Kidney epithelial cell (primary cell): ENCODE results near the gene PRKACG. TPM values are rescaled to one million over a fixed set of nuclear protein-coding genes. Genes with fewer than 3 reads are reported as not detected.

Experiments used
- DNase-seq: peaks from one replicate; pipeline ENCODE4 v3.0.0-alpha.2; 2010; ENCODE audit warnings: low read depth
- H3K27me3 ChIP-seq: 2 replicates; pipeline ENCODE4 v1.6.0; 2011; ENCODE audit warnings: low read length; ENCODE audit not compliant: control insufficient read depth, insufficient read depth
- H3K36me3 ChIP-seq: 2 replicates; pipeline ENCODE4 v1.5.1; 2011; ENCODE audit warnings: low read length; ENCODE audit not compliant: control insufficient read depth, insufficient read depth
- H3K4me3 ChIP-seq: 2 replicates; pipeline ENCODE4 v1.5.1; 2011; ENCODE audit warnings: low read depth, mild to moderate bottlenecking, control low read depth, low read length
- CTCF ChIP-seq: IDR thresholded peaks from 2 replicates; pipeline ENCODE4 v1.5.1; 2011; ENCODE audit warnings: mild to moderate bottlenecking, moderate library complexity, low read length, control low read depth, inconsistent platforms; ENCODE audit not compliant: insufficient read depth, poor library complexity, severe bottlenecking
- total RNA-seq: library from RNA; depleted of rRNA; stranded (reverse); fragments of >200 nt; gene quantifications from 2 replicates; pipeline ENCODE4 v1.2.3, GENCODE V29; 2015

The PRKACG gene
- total RNA-seq, 1 donor from 2014 or later, result not detected

DNA sequence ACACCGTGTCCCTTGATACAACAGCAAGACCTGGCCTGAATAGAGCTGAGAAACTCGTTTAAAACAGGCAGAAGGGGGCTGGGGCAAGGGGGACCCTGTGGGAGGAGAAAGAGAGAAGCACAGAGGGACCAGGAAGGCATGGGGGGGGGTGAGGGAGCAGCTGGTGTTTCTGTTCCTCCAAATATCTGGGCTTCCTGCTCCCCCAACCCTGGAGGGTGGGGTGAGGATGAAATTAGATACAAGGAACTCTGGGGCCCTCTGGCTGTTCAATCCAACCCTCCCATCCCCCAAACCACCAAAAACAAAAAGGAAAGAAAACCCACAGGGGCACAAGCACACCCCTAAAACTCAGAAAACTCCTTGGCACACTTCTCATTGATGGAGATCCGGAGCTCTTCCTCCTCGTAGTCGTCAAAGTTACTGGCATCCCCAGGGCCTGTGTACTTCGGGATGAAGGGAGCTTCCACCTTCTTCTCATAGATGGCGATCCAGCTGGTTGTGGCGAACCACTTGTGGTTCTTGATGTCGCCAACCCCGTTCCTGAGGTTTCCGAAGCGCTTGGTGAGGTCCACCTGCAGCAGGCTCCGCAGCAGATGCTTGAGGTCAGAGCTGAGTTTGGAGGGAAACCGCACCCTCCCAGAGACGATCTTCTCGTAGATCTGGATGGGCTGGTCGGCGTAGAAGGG lies 1.1 kb downstream of the PRKACG start:
- H3K4me3 ChIP-seq, result no peak overlapping the region
- DNase-seq, result no peak
- no peaks in the 10 kb centered on the region for H3K36me3 ChIP-seq
- H3K27me3 ChIP-seq, result no peaks in the 10 kb centered on the region
- TF ChIP-seq CTCF, result no peak

- TF ChIP-seq CTCF, result no peak
- Histone ChIP-seq H3K27me3 (no peaks in the 10 kb centered on the region), H3K36me3 (no peaks in the 10 kb centered on the region), H3K4me3 (no peak overlapping the region)
- DNase-seq, result no peak
Measured at GRCh38 chr9:69009708-69010107, 4.2 kb downstream of the PRKACG start.

- H3K27me3 ChIP-seq, result no peaks in the 10 kb centered on the region
- DNase-seq, result no peak
- no peak for TF ChIP-seq CTCF
- H3K4me3 ChIP-seq, result no peak overlapping the region
- no peaks in the 10 kb centered on the region for H3K36me3 ChIP-seq
Measured at GRCh38 chr9:69004836-69005235, 9.1 kb downstream of the PRKACG start.

GRCh38 chr9:69003051-69003450 lies 10.9 kb downstream of the PRKACG start:
- no peak for TF ChIP-seq CTCF

GRCh38 chr9:69001921-69002320 lies 12.0 kb downstream of the PRKACG start:
- H3K4me3 ChIP-seq, result no peak overlapping the region
- TF ChIP-seq CTCF, result no peak
- H3K36me3 ChIP-seq, result no peaks in the 10 kb centered on the region
- H3K27me3 ChIP-seq, result peaks cover 3% of the 10 kb centered on the region
- DNase-seq, result no peak

More at GRCh38 chr9:69003051-69003450, 10.9 kb downstream of the PRKACG start:
- Histone ChIP-seq H3K27me3 (no peaks in the 10 kb centered on the region), H3K36me3 (no peaks in the 10 kb centered on the region), H3K4me3 (no peak overlapping the region)
- no peak for DNase-seq
